ENCODE results near the gene UGT1A9.
"Not testable (repeated sequence)": the region's sequence is repeated elsewhere in the genome, so short reads cannot be mapped to it uniquely, and the experiment has no call there.

UGT1A9 gene

GRCh38 chr2:233711312-233712008 lies 39.8 kb downstream of the UGT1A9 start:
- DNase-seq = peak; percentile 37

GRCh38 chr2:233712611-233713261 lies 41.0 kb downstream of the UGT1A9 start, which contains the start of gene UGT1A5:
UGT1A5 (plus strand) TSS chr2:233712907; CDS start chr2:233712992, 85 bp downstream.
- no peak for DNase-seq

GRCh38 chr2:233713262-233713615 lies 41.5 kb downstream of the UGT1A9 start:
- DNase-seq = no peak

- DNase-seq = no peak
Observed at GRCh38 chr2:233714121-233714520, 42.4 kb downstream of the UGT1A9 start.

- DNase-seq = no peak
Observed at GRCh38 chr2:233718552-233718951, 46.9 kb downstream of the UGT1A9 start, which contains the start of gene UGT1A4. UGT1A4 (plus strand) TSS chr2:233718736; CDS start chr2:233718821, 85 bp downstream.

- no peak for DNase-seq
Observed at GRCh38 chr2:233728723-233729301, 57.1 kb downstream of the UGT1A9 start, which contains the start of gene UGT1A3. UGT1A3 (plus strand) TSS chr2:233729042; CDS start chr2:233729127, 85 bp downstream.

- not testable (repeated sequence) for DNase-seq
Observed at GRCh38 chr2:233736868-233737653, 65.4 kb downstream of the UGT1A9 start.

- no peak for DNase-seq
Observed at GRCh38 chr2:233740870-233741269, 69.2 kb downstream of the UGT1A9 start.

- no peak for DNase-seq
Observed at GRCh38 chr2:233743464-233744259, 72.0 kb downstream of the UGT1A9 start.

GRCh38 chr2:233745073-233745755 lies 73.5 kb downstream of the UGT1A9 start:
- no peak for DNase-seq

GRCh38 chr2:233745838-233746237 lies 74.1 kb downstream of the UGT1A9 start:
- DNase-seq = not testable (repeated sequence)

- DNase-seq = no peak
Observed at GRCh38 chr2:233746475-233747282, 75.0 kb downstream of the UGT1A9 start.

GRCh38 chr2:233747283-233747544 lies 75.5 kb downstream of the UGT1A9 start:
- no peak for DNase-seq

- DNase-seq = not testable (repeated sequence)
Observed at GRCh38 chr2:233750689-233751088, 79.0 kb downstream of the UGT1A9 start.

- DNase-seq = not testable (repeated sequence)
Observed at GRCh38 chr2:233751212-233752009, 79.7 kb downstream of the UGT1A9 start.

GRCh38 chr2:233754872-233755611 lies 83.3 kb downstream of the UGT1A9 start:
- no peak for DNase-seq

GRCh38 chr2:233756429-233757081 lies 84.9 kb downstream of the UGT1A9 start:
- no peak for DNase-seq

GRCh38 chr2:233758141-233758540 lies 86.4 kb downstream of the UGT1A9 start:
- no peak for DNase-seq

Measured in right kidney (tissue), 1 donor.